Measurements from ENCODE around the gene FBXW4. TPM values are rescaled to one million over a fixed set of nuclear protein-coding genes. Genes with fewer than 3 reads are reported as not detected.

FBXW4 gene
- total and polyA plus RNA-seq, 5 donors from 2014 or later: 3.5 to 70.9 (median 5.9) TPM

GRCh38 chr10:101571271-101571925, 123.6 kb downstream of the FBXW4 start:
- H3K27me3 ChIP-seq (ENCODE audit: control insufficient read depth, insufficient read depth, low read length): peaks cover 13% of the 10 kb centered on the region
- no peaks in the 10 kb centered on the region for H3K36me3 ChIP-seq (ENCODE audit: control insufficient read depth, insufficient read depth, low read length)
- no peaks in the 10 kb centered on the region for H3K9me3 ChIP-seq (ENCODE audit: control insufficient read depth in 2 of 2, low read length in 2 of 2)
- Mint-ChIP-seq H3K4me3 (peak overlapping the region in 1 of 4 donors; percentile 52), H3K4me1 (peaks cover 0 to 21% (median 3%) of the 10 kb centered on the region in 4 donors), H3K27me3 (peaks cover 24% of the 10 kb centered on the region), H3K27ac (no peak overlapping the region), H3K36me3 (peaks cover 5% of the 10 kb centered on the region), H3K9me3 (no peaks in the 10 kb centered on the region)
- H3K4me1 ChIP-seq (ENCODE audit: control insufficient read depth, insufficient read depth, low read length, poor library complexity, severe bottlenecking): peaks cover 18% of the 10 kb centered on the region
- no peak overlapping the region for H3K27ac ChIP-seq (ENCODE audit: insufficient read depth, low read length, poor library complexity, severe bottlenecking)
- no peak overlapping the region for H3K4me3 ChIP-seq (ENCODE audit: low read depth, low read length)
- ATAC-seq (ENCODE audit: low read depth in 2 of 2) (no peak), DNase-seq (no peak)

- H3K4me3 ChIP-seq (ENCODE audit: low read depth, low read length): no peak overlapping the region
- Mint-ChIP-seq H3K9me3 (no peaks in the 10 kb centered on the region), H3K27me3 (peaks cover 25% of the 10 kb centered on the region), H3K27ac (no peak overlapping the region), H3K4me3 (peak overlapping the region in 2 of 4 donors; percentile 52 to 70), H3K4me1 (peaks cover 0 to 24% (median 3%) of the 10 kb centered on the region in 4 donors), H3K36me3 (peaks cover 5% of the 10 kb centered on the region)
- no peak overlapping the region for H3K27ac ChIP-seq (ENCODE audit: insufficient read depth, low read length, poor library complexity, severe bottlenecking)
- no peak for ATAC-seq (ENCODE audit: low read depth in 2 of 2)
- H3K36me3 ChIP-seq (ENCODE audit: control insufficient read depth, insufficient read depth, low read length): no peaks in the 10 kb centered on the region
- H3K4me1 ChIP-seq (ENCODE audit: control insufficient read depth, insufficient read depth, low read length, poor library complexity, severe bottlenecking): peaks cover 20% of the 10 kb centered on the region
- H3K27me3 ChIP-seq (ENCODE audit: control insufficient read depth, insufficient read depth, low read length): peaks cover 15% of the 10 kb centered on the region
- H3K9me3 ChIP-seq (ENCODE audit: control insufficient read depth in 2 of 2, low read length in 2 of 2): no peaks in the 10 kb centered on the region
- DNase-seq: no peak
These were observed 124.3 kb downstream of the FBXW4 start for GRCh38 chr10:101570428-101571270.

DNA sequence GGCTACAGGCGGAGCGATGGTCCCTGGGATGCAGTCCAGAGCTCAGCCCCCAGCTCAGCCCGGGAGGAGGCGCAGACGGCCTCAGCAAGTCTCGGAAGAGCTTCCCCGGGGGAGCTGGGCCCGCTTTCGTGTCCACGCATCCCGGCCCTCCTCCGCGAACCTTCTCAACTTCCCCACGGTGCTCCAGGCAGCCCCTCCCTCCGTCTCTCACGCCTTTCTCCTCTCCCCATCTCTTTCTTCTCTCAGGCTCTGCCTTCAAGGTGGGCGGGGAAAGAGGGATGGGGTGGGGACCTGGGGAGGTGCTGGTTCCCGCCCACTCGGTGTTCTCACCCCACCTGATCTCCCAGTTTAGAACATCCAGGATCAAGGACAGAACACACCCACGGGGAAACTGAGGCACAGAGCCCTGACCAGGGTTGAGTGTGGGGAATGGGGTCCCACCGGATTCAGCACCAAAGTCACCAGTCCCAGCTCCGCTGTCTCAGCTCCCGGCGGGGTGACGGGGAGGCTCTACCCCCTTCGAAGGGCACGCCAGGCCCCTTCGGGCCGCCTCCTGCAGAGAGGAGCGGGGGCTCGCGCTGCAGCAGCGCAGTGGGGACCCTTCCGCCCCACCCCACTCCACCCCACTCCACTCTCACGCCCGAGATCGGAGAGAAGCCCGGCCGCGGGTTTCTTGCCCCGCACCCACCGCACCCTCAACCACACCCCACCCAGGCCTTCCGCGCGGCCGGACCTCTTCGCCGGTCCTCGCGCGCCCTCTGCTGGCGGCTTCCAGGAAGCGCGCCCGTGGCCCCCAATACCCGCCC, 125.1 kb downstream of the FBXW4 start:
- no peak overlapping the region for H3K27ac ChIP-seq (ENCODE audit: insufficient read depth, low read length, poor library complexity, severe bottlenecking)
- H3K4me1 ChIP-seq (ENCODE audit: control insufficient read depth, insufficient read depth, low read length, poor library complexity, severe bottlenecking): peaks cover 20% of the 10 kb centered on the region
- Mint-ChIP-seq H3K9me3 (no peaks in the 10 kb centered on the region), H3K27me3 (peaks cover 34% of the 10 kb centered on the region), H3K36me3 (peaks cover 5% of the 10 kb centered on the region), H3K4me3 (peak overlapping the region in 3 of 4 donors; percentile 28 to 70 (median 59)), H3K27ac (no peak overlapping the region), H3K4me1 (peaks cover 0 to 29% (median 3%) of the 10 kb centered on the region in 4 donors)
- H3K9me3 ChIP-seq (ENCODE audit: control insufficient read depth in 2 of 2, low read length in 2 of 2): no peaks in the 10 kb centered on the region
- peak; percentile 74 to 83 for ATAC-seq (ENCODE audit: low read depth in 2 of 2)
- peak overlapping the region; percentile 17 for H3K4me3 ChIP-seq (ENCODE audit: low read depth, low read length)
- DNase-seq: peak; percentile 68 to 83 (median 78)
- H3K27me3 ChIP-seq (ENCODE audit: control insufficient read depth, insufficient read depth, low read length): peaks cover 18% of the 10 kb centered on the region
- H3K36me3 ChIP-seq (ENCODE audit: control insufficient read depth, insufficient read depth, low read length): no peaks in the 10 kb centered on the region

- H3K4me1 ChIP-seq (ENCODE audit: control insufficient read depth, insufficient read depth, low read length, poor library complexity, severe bottlenecking): peaks cover 20% of the 10 kb centered on the region
- peaks cover 5% of the 10 kb centered on the region for H3K36me3 Mint-ChIP-seq
- no peak overlapping the region for H3K4me3 ChIP-seq (ENCODE audit: low read depth, low read length)
- H3K4me1 Mint-ChIP-seq: peaks cover 0 to 29% (median 3%) of the 10 kb centered on the region in 4 donors
- DNase-seq (no peak), ATAC-seq (ENCODE audit: low read depth in 2 of 2) (no peak)
- no peak overlapping the region for H3K27ac Mint-ChIP-seq
- H3K9me3 Mint-ChIP-seq: no peaks in the 10 kb centered on the region
- H3K36me3 ChIP-seq (ENCODE audit: control insufficient read depth, insufficient read depth, low read length): no peaks in the 10 kb centered on the region
- H3K9me3 ChIP-seq (ENCODE audit: control insufficient read depth in 2 of 2, low read length in 2 of 2): no peaks in the 10 kb centered on the region
- H3K27me3 ChIP-seq (ENCODE audit: control insufficient read depth, insufficient read depth, low read length): peaks cover 18% of the 10 kb centered on the region
- peak overlapping the region in 3 of 4 donors; percentile 28 to 70 (median 44) for H3K4me3 Mint-ChIP-seq
- peaks cover 36% of the 10 kb centered on the region for H3K27me3 Mint-ChIP-seq
- H3K27ac ChIP-seq (ENCODE audit: insufficient read depth, low read length, poor library complexity, severe bottlenecking): no peak overlapping the region
These were observed 125.7 kb downstream of the FBXW4 start for GRCh38 chr10:101569323-101569621.

GRCh38 chr10:101568054-101568745, 126.8 kb downstream of the FBXW4 start:
- no peak overlapping the region for H3K27ac ChIP-seq (ENCODE audit: insufficient read depth, low read length, poor library complexity, severe bottlenecking)
- no peaks in the 10 kb centered on the region for H3K9me3 ChIP-seq (ENCODE audit: control insufficient read depth in 2 of 2, low read length in 2 of 2)
- peaks cover 18% of the 10 kb centered on the region for H3K27me3 ChIP-seq (ENCODE audit: control insufficient read depth, insufficient read depth, low read length)
- peak overlapping the region in 3 of 4 donors; percentile 5 to 39 (median 17) for H3K4me3 Mint-ChIP-seq
- H3K4me1 Mint-ChIP-seq: peaks cover 0 to 29% (median 3%) of the 10 kb centered on the region in 4 donors
- H3K9me3 Mint-ChIP-seq: no peaks in the 10 kb centered on the region
- ATAC-seq (ENCODE audit: low read depth in 2 of 2): no peak
- no peak overlapping the region for H3K27ac Mint-ChIP-seq
- DNase-seq: no peak
- peaks cover 20% of the 10 kb centered on the region for H3K4me1 ChIP-seq (ENCODE audit: control insufficient read depth, insufficient read depth, low read length, poor library complexity, severe bottlenecking)
- peaks cover 44% of the 10 kb centered on the region for H3K27me3 Mint-ChIP-seq
- no peaks in the 10 kb centered on the region for H3K36me3 ChIP-seq (ENCODE audit: control insufficient read depth, insufficient read depth, low read length)
- peaks cover 5% of the 10 kb centered on the region for H3K36me3 Mint-ChIP-seq
- H3K4me3 ChIP-seq (ENCODE audit: low read depth, low read length): no peak overlapping the region

GRCh38 chr10:101567165-101568006, 127.6 kb downstream of the FBXW4 start:
- H3K27me3 ChIP-seq (ENCODE audit: control insufficient read depth, insufficient read depth, low read length): peaks cover 18% of the 10 kb centered on the region
- no peaks in the 10 kb centered on the region for H3K36me3 ChIP-seq (ENCODE audit: control insufficient read depth, insufficient read depth, low read length)
- Mint-ChIP-seq H3K27me3 (peaks cover 44% of the 10 kb centered on the region), H3K4me1 (peaks cover 0 to 29% (median 3%) of the 10 kb centered on the region in 4 donors), H3K27ac (peak overlapping the region in 1 of 3 donors; percentile 10), H3K4me3 (peak overlapping the region in 2 of 4 donors; percentile 27 to 71), H3K9me3 (no peaks in the 10 kb centered on the region), H3K36me3 (peaks cover 5% of the 10 kb centered on the region)
- ATAC-seq (ENCODE audit: low read depth in 2 of 2) (peak in 1 of 2 donors; percentile 12), DNase-seq (no peak)
- no peak overlapping the region for H3K27ac ChIP-seq (ENCODE audit: insufficient read depth, low read length, poor library complexity, severe bottlenecking)
- peaks cover 20% of the 10 kb centered on the region for H3K4me1 ChIP-seq (ENCODE audit: control insufficient read depth, insufficient read depth, low read length, poor library complexity, severe bottlenecking)
- no peak overlapping the region for H3K4me3 ChIP-seq (ENCODE audit: low read depth, low read length)
- no peaks in the 10 kb centered on the region for H3K9me3 ChIP-seq (ENCODE audit: control insufficient read depth in 2 of 2, low read length in 2 of 2)
